GM23248 (cell line): Measurements from ENCODE around the gene STXBP5L.

Experiments
- EZH2 ChIP-seq: fragments of 200-600 bp; sonication (generic); IDR thresholded peaks from 2 replicates; pipeline ENCODE4 v1.6.1; 2018; ENCODE audit warnings: antibody characterized with exemption, mild to moderate bottlenecking; ENCODE audit not compliant: insufficient read depth, poor library complexity, severe bottlenecking
- EZH2phosphoT487 ChIP-seq: fragments of 200-600 bp; sonication (generic); IDR thresholded peaks from 2 replicates; pipeline ENCODE4 v1.6.1; 2018; ENCODE audit warnings: antibody characterized with exemption, moderate library complexity, mild to moderate bottlenecking, low read depth; ENCODE audit not compliant: insufficient read depth

- no peak for TF ChIP-seq EZH2phosphoT487
- no peak for TF ChIP-seq EZH2
Measured at GRCh38 chr3:121096953-121097352, 188.9 kb downstream of the STXBP5L start.
